ENCODE measurements around the gene PXDN. TPM values are rescaled to one million over a fixed set of nuclear protein-coding genes. Genes with fewer than 3 reads are reported as not detected.

PXDN gene
- total and polyA plus RNA-seq, 3 experiments from 2014 or later: 0.39 to 3.3 (median 1.00) TPM

DNA sequence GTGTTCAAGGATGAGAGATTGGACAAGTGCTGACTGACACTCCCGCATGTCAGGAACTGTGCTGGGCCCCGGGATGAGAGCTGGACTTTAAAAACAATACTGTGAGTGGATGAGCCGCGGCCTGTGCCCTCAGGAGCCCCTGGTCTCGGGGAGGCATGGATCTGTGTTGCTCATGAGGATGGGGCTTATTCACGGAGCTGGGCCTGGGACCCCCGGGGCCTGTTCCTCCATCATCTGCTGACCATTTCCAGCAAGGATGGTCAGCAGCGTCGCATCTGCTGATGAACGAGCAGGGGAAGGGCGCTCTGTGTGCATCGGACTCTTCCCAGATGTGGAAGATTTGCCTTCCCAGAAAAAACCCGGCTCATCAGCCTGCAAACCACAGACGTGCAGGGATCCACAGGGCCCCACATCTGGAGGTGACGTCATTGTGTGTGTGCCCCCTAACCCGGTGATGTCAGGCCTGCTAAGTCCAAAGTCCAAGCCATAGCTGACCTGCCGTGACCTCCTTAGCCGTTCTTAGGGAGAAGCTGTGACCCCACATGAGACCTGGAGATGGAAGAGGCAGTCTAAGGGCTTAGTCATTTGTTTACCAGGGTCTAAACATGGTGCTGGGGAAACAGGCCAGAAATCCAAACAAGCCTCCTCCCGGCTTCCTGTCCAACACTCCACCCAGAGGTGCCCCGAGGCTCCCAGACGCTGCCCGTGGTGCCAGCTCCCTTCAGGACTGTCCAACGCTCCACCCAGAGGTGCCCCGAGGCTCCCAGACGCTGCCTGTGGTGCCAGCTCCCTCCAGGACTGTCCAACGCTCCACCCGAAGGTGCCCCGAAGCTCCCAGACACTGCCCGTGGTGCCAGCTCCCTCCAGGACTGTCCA, 143.9 kb downstream of the PXDN start:
- no peak overlapping the region for H3K4me3 Mint-ChIP-seq
- peak in 1 of 5 donors; percentile 29 for DNase-seq
- Histone ChIP-seq H3K9me3 (ENCODE audit: low read length) (no peaks in the 10 kb centered on the region), H3K36me3 (ENCODE audit: insufficient read depth, low read length) (no peaks in the 10 kb centered on the region), H3K4me3 (ENCODE audit: low read length) (no peak overlapping the region), H3K27ac (ENCODE audit: low read depth, low read length) (no peak overlapping the region), H3K27me3 (ENCODE audit: insufficient read depth, low read length, poor library complexity, severe bottlenecking) (no peaks in the 10 kb centered on the region), H3K4me1 (ENCODE audit: insufficient read depth, low read length) (no peaks in the 10 kb centered on the region)
- peaks cover 0 to 2% (median 0%) of the 10 kb centered on the region in 3 donors for H3K36me3 Mint-ChIP-seq
- ChIA-PET CTCF (no interaction called here), POLR2A (no interaction called here)
- no peaks in the 10 kb centered on the region for H3K9me3 Mint-ChIP-seq
- peaks cover 2 to 8% of the 10 kb centered on the region in 2 donors for H3K27me3 Mint-ChIP-seq
- no peak overlapping the region for H3K27ac Mint-ChIP-seq
- H3K4me1 Mint-ChIP-seq: no peaks in the 10 kb centered on the region

DNA sequence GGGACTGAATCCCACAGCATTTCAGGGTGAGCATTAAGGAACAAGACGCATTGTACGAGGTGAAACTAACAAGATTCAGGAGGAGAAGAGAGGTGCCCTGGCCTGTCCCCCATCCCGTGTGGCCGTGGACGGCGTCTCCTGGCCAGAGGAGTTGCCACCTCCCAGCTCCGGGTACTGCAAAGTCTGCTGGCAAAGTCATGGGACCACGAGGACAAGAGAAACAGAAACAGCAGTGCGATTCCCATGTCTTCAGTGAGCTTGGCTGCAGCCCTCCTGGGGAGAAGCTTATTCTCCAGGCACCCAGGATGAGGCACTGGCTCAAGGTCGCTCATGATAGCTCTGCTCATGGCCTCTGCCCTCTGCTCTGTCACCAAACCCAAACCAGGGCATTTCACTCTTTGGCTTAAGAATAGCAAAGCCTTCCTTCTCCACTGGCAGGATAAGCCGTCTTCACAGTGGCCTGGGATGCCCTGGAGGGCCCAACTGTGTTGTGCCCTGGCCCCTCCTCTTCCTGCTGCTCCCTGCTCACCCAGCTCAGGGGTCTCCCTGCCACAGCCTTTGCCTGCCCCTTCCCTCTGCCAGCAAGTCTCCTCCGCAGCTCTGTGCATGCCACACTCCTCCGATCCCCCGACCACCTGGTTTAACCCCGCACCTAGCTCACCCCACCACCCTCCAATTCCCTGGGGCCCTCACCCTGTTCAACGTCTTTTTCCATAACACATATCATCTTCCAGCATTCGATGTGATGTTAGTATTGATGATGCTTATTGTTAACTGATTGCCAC, 144.8 kb downstream of the PXDN start:
- Histone ChIP-seq H3K9me3 (ENCODE audit: low read length) (no peaks in the 10 kb centered on the region), H3K4me1 (ENCODE audit: insufficient read depth, low read length) (no peaks in the 10 kb centered on the region), H3K27ac (ENCODE audit: low read depth, low read length) (no peak overlapping the region), H3K4me3 (ENCODE audit: low read length) (no peak overlapping the region), H3K27me3 (ENCODE audit: insufficient read depth, low read length, poor library complexity, severe bottlenecking) (no peaks in the 10 kb centered on the region), H3K36me3 (ENCODE audit: insufficient read depth, low read length) (no peaks in the 10 kb centered on the region)
- Mint-ChIP-seq H3K9me3 (no peaks in the 10 kb centered on the region), H3K27me3 (peaks cover 2 to 8% of the 10 kb centered on the region in 2 donors), H3K36me3 (peaks cover 0 to 2% (median 0%) of the 10 kb centered on the region in 3 donors), H3K4me3 (no peak overlapping the region), H3K27ac (peak overlapping the region in 1 of 8 donors; percentile 12), H3K4me1 (no peaks in the 10 kb centered on the region)
- peak in 1 of 5 donors; percentile 18 for DNase-seq
- ChIA-PET CTCF (no interaction called here), POLR2A (no interaction called here)

DNA sequence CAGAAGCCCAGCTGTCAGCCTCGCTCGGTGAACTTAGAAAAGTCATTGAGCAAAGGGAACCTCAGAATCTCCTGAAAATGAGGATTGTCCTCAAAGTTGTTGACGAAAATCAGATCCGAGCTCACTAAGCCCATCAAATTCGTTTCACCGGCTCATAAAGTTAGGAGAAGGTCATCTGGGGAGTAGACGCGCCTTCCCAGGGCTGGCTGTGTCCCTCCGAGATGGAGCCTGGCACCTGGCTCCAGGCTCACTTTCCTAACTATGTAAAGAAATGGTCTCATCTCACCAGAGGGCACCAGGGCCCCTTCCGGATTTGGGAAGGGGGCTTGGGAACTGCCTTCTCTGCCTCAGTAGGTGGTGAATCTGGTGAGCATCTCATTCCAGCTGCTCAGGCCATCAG, 145.5 kb downstream of the PXDN start:
- no peaks in the 10 kb centered on the region for H3K27me3 ChIP-seq (ENCODE audit: insufficient read depth, low read length, poor library complexity, severe bottlenecking)
- Mint-ChIP-seq H3K4me3 (no peak overlapping the region), H3K27me3 (peaks cover 2 to 8% of the 10 kb centered on the region in 2 donors), H3K27ac (no peak overlapping the region), H3K36me3 (peaks cover 0 to 2% (median 0%) of the 10 kb centered on the region in 3 donors), H3K4me1 (no peaks in the 10 kb centered on the region), H3K9me3 (peaks cover 0 to 2% (median 0%) of the 10 kb centered on the region in 5 donors)
- H3K27ac ChIP-seq (ENCODE audit: low read depth, low read length): no peak overlapping the region
- H3K4me1 ChIP-seq (ENCODE audit: insufficient read depth, low read length): no peaks in the 10 kb centered on the region
- H3K4me3 ChIP-seq (ENCODE audit: low read length): no peak overlapping the region
- peak in 1 of 5 donors; percentile 8 for DNase-seq
- ChIA-PET POLR2A (no interaction called here), CTCF (no interaction called here)
- H3K9me3 ChIP-seq (ENCODE audit: low read length): no peaks in the 10 kb centered on the region
- no peaks in the 10 kb centered on the region for H3K36me3 ChIP-seq (ENCODE audit: insufficient read depth, low read length)

DNA sequence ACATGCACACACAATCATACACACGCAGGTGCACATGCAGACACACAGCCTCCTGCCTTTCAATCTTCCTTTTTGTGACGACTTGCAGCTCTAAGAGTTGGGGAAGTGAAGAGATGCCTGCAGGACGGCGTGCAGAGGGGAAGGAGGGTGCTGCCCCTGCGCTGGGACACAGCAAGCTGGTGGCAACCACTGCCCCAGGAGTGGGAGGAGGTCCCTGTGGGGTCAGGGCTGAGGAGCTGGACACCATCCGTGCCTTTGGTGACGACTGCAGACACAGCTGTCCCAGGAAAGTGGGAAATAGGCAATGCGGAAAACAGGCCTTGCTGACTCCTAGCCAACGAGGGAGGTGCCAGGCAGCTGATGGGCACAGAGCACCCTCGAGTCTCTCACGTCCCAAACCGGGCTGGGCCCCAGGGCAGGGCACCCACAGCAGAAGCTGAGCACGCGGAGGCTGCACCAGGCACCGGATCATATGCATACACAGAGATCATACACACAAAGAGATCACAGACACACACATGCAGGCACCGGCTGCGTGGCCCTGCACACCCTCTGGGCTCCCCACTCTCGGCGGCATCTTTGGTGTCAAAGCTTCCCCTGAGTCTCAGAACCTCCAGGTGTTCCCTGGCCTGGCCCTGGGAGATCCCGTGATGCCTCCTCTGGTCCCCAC, 146.1 kb downstream of the PXDN start:
- no peak overlapping the region for H3K4me3 Mint-ChIP-seq
- Histone ChIP-seq H3K9me3 (ENCODE audit: low read length) (no peaks in the 10 kb centered on the region), H3K27ac (ENCODE audit: low read depth, low read length) (no peak overlapping the region), H3K36me3 (ENCODE audit: insufficient read depth, low read length) (no peaks in the 10 kb centered on the region), H3K4me1 (ENCODE audit: insufficient read depth, low read length) (no peaks in the 10 kb centered on the region), H3K27me3 (ENCODE audit: insufficient read depth, low read length, poor library complexity, severe bottlenecking) (no peaks in the 10 kb centered on the region), H3K4me3 (ENCODE audit: low read length) (no peak overlapping the region)
- H3K4me1 Mint-ChIP-seq: no peaks in the 10 kb centered on the region
- no peak overlapping the region for H3K27ac Mint-ChIP-seq
- peak in 1 of 5 donors; percentile 18 for DNase-seq
- H3K9me3 Mint-ChIP-seq: peaks cover 0 to 2% (median 0%) of the 10 kb centered on the region in 5 donors
- POLR2A ChIA-PET: no interaction called here
- H3K27me3 Mint-ChIP-seq: peaks cover 2 to 8% of the 10 kb centered on the region in 2 donors
- CTCF ChIA-PET: no interaction called here
- peaks cover 0 to 2% (median 0%) of the 10 kb centered on the region in 3 donors for H3K36me3 Mint-ChIP-seq

DNA sequence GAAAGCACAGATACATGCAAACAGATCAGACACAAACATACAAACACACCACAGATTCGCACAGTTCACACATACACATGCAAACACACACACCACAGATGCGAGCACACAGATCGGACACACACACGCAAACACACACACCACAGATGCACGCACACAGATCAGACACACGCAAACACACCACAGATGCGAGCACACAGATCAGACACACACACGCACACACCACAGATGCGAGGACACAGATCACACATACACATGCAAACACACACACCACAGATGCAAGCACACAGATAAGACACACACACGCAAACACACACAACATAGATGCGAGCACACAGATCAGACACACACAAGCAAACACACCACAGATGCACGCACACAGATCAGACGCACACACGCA, 149.0 kb downstream of the PXDN start:
- Mint-ChIP-seq H3K27ac (no peak overlapping the region), H3K4me3 (no peak overlapping the region), H3K36me3 (no peaks in the 10 kb centered on the region), H3K4me1 (no peaks in the 10 kb centered on the region), H3K9me3 (peaks cover 0 to 5% (median 0%) of the 10 kb centered on the region in 5 donors), H3K27me3 (peaks cover 5 to 13% of the 10 kb centered on the region in 2 donors)
- Histone ChIP-seq H3K4me1 (ENCODE audit: insufficient read depth, low read length) (no peaks in the 10 kb centered on the region), H3K4me3 (ENCODE audit: low read length) (no peak overlapping the region), H3K36me3 (ENCODE audit: insufficient read depth, low read length) (no peaks in the 10 kb centered on the region), H3K9me3 (ENCODE audit: low read length) (no peaks in the 10 kb centered on the region), H3K27ac (ENCODE audit: low read depth, low read length) (no peak overlapping the region), H3K27me3 (ENCODE audit: insufficient read depth, low read length, poor library complexity, severe bottlenecking) (no peaks in the 10 kb centered on the region)
- POLR2A ChIA-PET: no interaction called here
- DNase-seq: peak in 1 of 5 donors; percentile 12
- CTCF ChIA-PET: no interaction called here

DNA sequence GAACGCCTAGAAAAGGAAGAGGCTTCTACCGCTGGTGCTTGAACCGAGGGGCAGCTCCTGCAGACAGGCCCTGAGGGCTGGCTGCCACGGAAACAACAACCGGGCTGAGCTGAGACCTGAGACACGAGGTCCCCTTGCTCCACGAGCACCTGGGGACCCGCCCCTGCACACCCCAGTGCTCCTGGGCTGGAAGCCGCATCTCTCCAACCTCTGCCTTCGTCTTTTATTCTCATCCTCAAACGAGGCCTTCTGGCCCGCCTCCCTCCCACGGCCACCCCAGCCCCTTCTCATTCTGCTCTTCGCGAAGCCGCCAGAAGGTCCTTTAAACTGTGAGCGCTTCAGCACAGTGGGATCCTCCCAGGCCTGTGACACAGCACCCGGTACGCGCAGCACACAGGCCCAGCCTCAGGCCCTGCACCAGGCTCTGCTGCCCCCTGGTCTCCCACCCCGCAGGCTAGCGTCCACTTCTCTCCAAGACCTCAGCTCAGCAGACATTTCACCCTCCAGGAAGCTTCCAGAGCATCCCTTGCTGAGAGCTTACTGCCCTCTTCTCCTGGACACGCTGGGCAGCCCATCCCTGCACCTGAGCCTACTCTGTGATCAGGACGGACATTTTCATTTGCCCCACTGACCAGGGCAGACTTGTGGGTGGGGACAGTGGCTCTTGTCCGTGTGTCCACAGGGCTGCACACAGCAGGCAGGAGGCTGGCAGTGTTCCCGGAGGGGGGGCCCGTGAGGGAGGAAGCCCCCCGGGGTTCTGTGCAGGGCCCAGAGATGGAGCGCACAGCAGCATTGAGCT, 149.7 kb downstream of the PXDN start:
- H3K27ac Mint-ChIP-seq: peak overlapping the region in 1 of 8 donors; percentile 68
- no peaks in the 10 kb centered on the region for H3K4me1 Mint-ChIP-seq
- H3K4me3 Mint-ChIP-seq: no peak overlapping the region
- Histone ChIP-seq H3K9me3 (ENCODE audit: low read length) (no peaks in the 10 kb centered on the region), H3K27me3 (ENCODE audit: insufficient read depth, low read length, poor library complexity, severe bottlenecking) (no peaks in the 10 kb centered on the region), H3K27ac (ENCODE audit: low read depth, low read length) (no peak overlapping the region), H3K36me3 (ENCODE audit: insufficient read depth, low read length) (no peaks in the 10 kb centered on the region), H3K4me3 (ENCODE audit: low read length) (no peak overlapping the region), H3K4me1 (ENCODE audit: insufficient read depth, low read length) (no peaks in the 10 kb centered on the region)
- H3K36me3 Mint-ChIP-seq: no peaks in the 10 kb centered on the region
- peak in 1 of 5 donors; percentile 36 for DNase-seq
- CTCF ChIA-PET: no interaction called here
- POLR2A ChIA-PET: no interaction called here
- peaks cover 0 to 7% (median 0%) of the 10 kb centered on the region in 5 donors for H3K9me3 Mint-ChIP-seq
- peaks cover 7 to 15% of the 10 kb centered on the region in 2 donors for H3K27me3 Mint-ChIP-seq

DNA sequence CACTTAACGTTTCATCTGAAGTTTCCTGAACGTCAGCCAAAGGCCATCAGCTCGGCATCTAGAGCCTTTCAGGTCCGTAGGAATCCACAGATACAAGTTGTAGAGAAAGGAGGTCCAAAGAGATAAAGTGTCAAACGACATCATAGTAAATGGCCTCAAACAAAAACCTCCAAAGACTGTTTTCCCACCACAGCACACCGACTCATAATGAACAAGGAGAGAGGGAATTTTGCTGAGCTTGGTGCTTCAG, 150.3 kb downstream of the PXDN start:
- Histone ChIP-seq H3K4me3 (ENCODE audit: low read length) (no peak overlapping the region), H3K27me3 (ENCODE audit: insufficient read depth, low read length, poor library complexity, severe bottlenecking) (no peaks in the 10 kb centered on the region), H3K9me3 (ENCODE audit: low read length) (no peaks in the 10 kb centered on the region), H3K4me1 (ENCODE audit: insufficient read depth, low read length) (no peaks in the 10 kb centered on the region), H3K36me3 (ENCODE audit: insufficient read depth, low read length) (no peaks in the 10 kb centered on the region), H3K27ac (ENCODE audit: low read depth, low read length) (no peak overlapping the region)
- no peaks in the 10 kb centered on the region for H3K36me3 Mint-ChIP-seq
- H3K27me3 Mint-ChIP-seq: peaks cover 7 to 16% of the 10 kb centered on the region in 2 donors
- no peak overlapping the region for H3K4me3 Mint-ChIP-seq
- peaks cover 0 to 7% (median 0%) of the 10 kb centered on the region in 5 donors for H3K9me3 Mint-ChIP-seq
- POLR2A ChIA-PET: no interaction called here
- H3K4me1 Mint-ChIP-seq: no peaks in the 10 kb centered on the region
- no peak for DNase-seq
- CTCF ChIA-PET: no interaction called here
- peak overlapping the region in 1 of 8 donors; percentile 68 for H3K27ac Mint-ChIP-seq

Measured in CD8-positive, alpha-beta memory T cell (primary cell).